SK-N-SH (cell line): ENCODE results near the gene APRT. TPM values are rescaled to one million over a fixed set of nuclear protein-coding genes. Genes with fewer than 3 reads are reported as not detected.

Experiments used
- CTCF ChIA-PET: fragments of 300-600, 350-600 bp; formaldehyde crosslinking; extraction: SDS; loops from one replicate; lab custom pipeline; 2021; lab: Yijun Ruan, JAX
- POLR2A ChIA-PET: fragments of 350-600 bp; sonication (Branson Sonifier 250); formaldehyde crosslinking; extraction: SDS; loops from one replicate; lab custom pipeline; 2020; ENCODE audit warnings: antibody characterized with exemption, inconsistent platforms; lab: Yijun Ruan, JAX
- DNase-seq: peaks from one replicate; pipeline ENCODE4 v3.0.0; 2012
- H2AFZ ChIP-seq: fragments of 200-600 bp; sonication (generic); 2 replicates; pipeline ENCODE4 v1.8.1; 2016; ENCODE audit warnings: antibody characterized with exemption, mild to moderate bottlenecking, low read depth
- H3F3A ChIP-seq: fragments of 200-600 bp; sonication (generic); replicated peaks from 2 replicates; pipeline ENCODE3; 2016; ENCODE audit warnings: antibody characterized with exemption, mild to moderate bottlenecking; ENCODE audit not compliant: insufficient read depth
- H3K27ac ChIP-seq, 2 experiments: fragments of 200-500 bp in 1 of 2; fragments of 200-600 bp in 1 of 2; sonication (Bioruptor generic) in 1 of 2; sonication (generic), shearing (Covaris generic) in 1 of 2; 2 replicates each; pipeline versions ENCODE4 v1.5.1 to v1.6.1; 2014 to 2016; ENCODE audit warnings: low read depth in 2 of 2, inconsistent platforms in 1 of 2, low read length in 1 of 2, mild to moderate bottlenecking in 1 of 2, mixed read lengths in 1 of 2
- H3K27me3 ChIP-seq: fragments of 200-600 bp; sonication (generic), shearing (Covaris generic); 2 replicates; pipeline ENCODE4 v1.6.1; 2016; ENCODE audit warnings: mixed run types; ENCODE audit not compliant: insufficient read depth
- H3K36me3 ChIP-seq, 2 experiments: fragments of 200-500 bp in 1 of 2; fragments of 200-600 bp in 1 of 2; sonication (Bioruptor generic) in 1 of 2; sonication (generic) in 1 of 2; replicated peaks in 1 of 2; 2 replicates each; pipeline versions ENCODE3 to v1.5.1; 2014 to 2016; ENCODE audit warnings: low read length in 1 of 2, mild to moderate bottlenecking in 1 of 2; ENCODE audit not compliant: insufficient read depth in 2 of 2, control insufficient read depth in 1 of 2
- H3K4me1 ChIP-seq, 2 experiments: fragments of 200-500 bp in 1 of 2; fragments of 200-600 bp in 1 of 2; sonication (Bioruptor generic) in 1 of 2; sonication (generic), shearing (Covaris generic) in 1 of 2; 2 replicates each; pipeline versions ENCODE4 v1.5.1 to v1.6.1; 2014 to 2016; ENCODE audit warnings: low read depth in 1 of 2, low read length in 1 of 2, mixed run types in 1 of 2; ENCODE audit not compliant: insufficient read depth in 2 of 2, control insufficient read depth in 1 of 2
- H3K4me2 ChIP-seq: fragments of 200-600 bp; sonication (generic), shearing (Covaris generic); 2 replicates; pipeline ENCODE4 v1.6.1; 2017; ENCODE audit warnings: mixed run types
- H3K4me3 ChIP-seq, 2 experiments: fragments of 200-500 bp in 1 of 2; fragments of 200-600 bp in 1 of 2; sonication (Bioruptor generic) in 1 of 2; sonication (generic), shearing (Covaris generic) in 1 of 2; 2 replicates each; pipeline versions ENCODE4 v1.5.1 to v1.8.1; 2014 to 2016; ENCODE audit warnings: low read depth in 2 of 2, inconsistent platforms in 1 of 2, low read length in 1 of 2, mild to moderate bottlenecking in 1 of 2, mixed read lengths in 1 of 2, moderate library complexity in 1 of 2
- H3K79me2 ChIP-seq: fragments of 200-600 bp; sonication (generic); 2 replicates; pipeline ENCODE4 v1.8.1; 2017; ENCODE audit warnings: mild to moderate bottlenecking; ENCODE audit not compliant: insufficient read depth
- H3K9ac ChIP-seq: fragments of 200-600 bp; sonication (generic); 2 replicates; pipeline ENCODE4 v1.6.1; 2017; ENCODE audit warnings: mixed run types
- H3K9me2 ChIP-seq: fragments of 200-600 bp; sonication (generic); 2 replicates; pipeline ENCODE4 v1.6.1; 2017; ENCODE audit warnings: mixed run types
- H3K9me3 ChIP-seq: fragments of 200-600 bp; sonication (generic); 2 replicates; pipeline ENCODE4 v1.6.1; 2017; ENCODE audit warnings: mixed run types, mild to moderate bottlenecking, moderate library complexity
- H4K20me1 ChIP-seq: fragments of 200-600 bp; sonication (generic); 2 replicates; pipeline ENCODE4 v1.6.1; 2017; ENCODE audit warnings: mild to moderate bottlenecking, mixed run types; ENCODE audit not compliant: insufficient read depth
- CHD2 ChIP-seq: fragments of 150-350 bp; IDR thresholded peaks from 2 replicates; pipeline ENCODE4 v1.6.1; 2018; ENCODE audit warnings: low read length; ENCODE audit not compliant: partially characterized antibody
- ELF1 ChIP-seq: IDR thresholded peaks from 2 replicates; pipeline ENCODE4 v1.4.0; 2012
- FOSL2 ChIP-seq: IDR thresholded peaks from 2 replicates; pipeline ENCODE4 v1.4.0; 2012; ENCODE audit warnings: low read depth, mild to moderate bottlenecking, moderate library complexity, borderline replicate concordance
- FOXM1 ChIP-seq: IDR thresholded peaks from 2 replicates; pipeline ENCODE4 v1.4.0; 2012; ENCODE audit warnings: low read depth, mild to moderate bottlenecking
- GABPA ChIP-seq: IDR thresholded peaks from 2 replicates; pipeline ENCODE4 v1.4.0; 2012; ENCODE audit warnings: low read depth, mild to moderate bottlenecking
- GATA2 ChIP-seq: sonication (generic); formaldehyde crosslinking; IDR thresholded peaks from 2 replicates; pipeline ENCODE4 v1.5.0; 2020; ENCODE audit warnings: mild to moderate bottlenecking, missing genetic modification reagents
- JUND ChIP-seq: IDR thresholded peaks from 2 replicates; pipeline ENCODE4 v1.4.0; 2012
- MEF2A ChIP-seq: IDR thresholded peaks from 2 replicates; pipeline ENCODE4 v1.4.0; 2012; ENCODE audit warnings: low read depth, borderline replicate concordance
- POLR2AphosphoS5 ChIP-seq: IDR thresholded peaks from 2 replicates; pipeline ENCODE4 v1.6.1; 2012; ENCODE audit warnings: low read depth, low read length
- RAD21 ChIP-seq: IDR thresholded peaks from 2 replicates; pipeline ENCODE4 v1.6.1; 2012; ENCODE audit warnings: mild to moderate bottlenecking, low read length
- RFX5 ChIP-seq: IDR thresholded peaks from 2 replicates; pipeline ENCODE4 v1.6.1; 2012; ENCODE audit warnings: mild to moderate bottlenecking, improper control_type of control experiment, low read length
- TAF1 ChIP-seq: IDR thresholded peaks from 2 replicates; pipeline ENCODE4 v1.6.1; 2012; ENCODE audit warnings: low read depth, mild to moderate bottlenecking, low read length, moderate library complexity, borderline replicate concordance
- TCF12 ChIP-seq: IDR thresholded peaks from 2 replicates; pipeline ENCODE4 v1.4.0; 2012
- TEAD4 ChIP-seq: IDR thresholded peaks from 2 replicates; pipeline ENCODE4 v1.4.0; 2012; ENCODE audit warnings: mild to moderate bottlenecking, borderline replicate concordance; ENCODE audit not compliant: insufficient read depth
- WGBS: methylation state at CpG from one replicate; pipeline ENCODE4 v1.1.6; 2017; ENCODE audit warnings: low lambda C conversion rate; 5-methylcytosine and 5-hydroxymethylcytosine counted together
- polyA plus RNA-seq, 3 experiments: library from polyadenylated mRNA; depleted of rRNA; stranded (reverse); fragments of >200 nt; gene quantifications; 2 replicates each; pipeline ENCODE4 v1.2.3, GENCODE V29; 2012
- TF ChIP-seq, protein P1 (sequence below): IDR thresholded peaks from 2 replicates; pipeline ENCODE4 v1.4.0; 2012; ENCODE audit warnings: low read depth
- TF ChIP-seq, protein P2 (sequence below): IDR thresholded peaks from 2 replicates; pipeline ENCODE4 v1.4.0; 2012; ENCODE audit warnings: low read depth, borderline replicate concordance
- TF ChIP-seq, protein P3 (sequence below): IDR thresholded peaks from 2 replicates; pipeline ENCODE4 v1.6.1; 2012; ENCODE audit warnings: mild to moderate bottlenecking, low read depth, low read length, moderate library complexity
- TF ChIP-seq, protein P4 (sequence below): fragments of 200-600 bp; sonication (generic); IDR thresholded peaks from 2 replicates; pipeline ENCODE4 v1.6.1; 2017; ENCODE audit warnings: antibody characterized with exemption, mild to moderate bottlenecking, moderate library complexity
- TF ChIP-seq, protein P5 (sequence below): IDR thresholded peaks from 2 replicates; pipeline ENCODE4 v1.4.0; 2012; ENCODE audit warnings: low read depth, borderline replicate concordance
- TF ChIP-seq, protein P6 (sequence below): fragments of 150-350 bp; IDR thresholded peaks from 2 replicates; pipeline ENCODE4 v1.6.1; 2017; ENCODE audit warnings: antibody characterized with exemption, low read length, low read depth, borderline replicate concordance

The APRT gene
- polyA plus RNA-seq, 1 of the 3 experiments (the other 2 are of a cell fraction): 192 TPM

DNA sequence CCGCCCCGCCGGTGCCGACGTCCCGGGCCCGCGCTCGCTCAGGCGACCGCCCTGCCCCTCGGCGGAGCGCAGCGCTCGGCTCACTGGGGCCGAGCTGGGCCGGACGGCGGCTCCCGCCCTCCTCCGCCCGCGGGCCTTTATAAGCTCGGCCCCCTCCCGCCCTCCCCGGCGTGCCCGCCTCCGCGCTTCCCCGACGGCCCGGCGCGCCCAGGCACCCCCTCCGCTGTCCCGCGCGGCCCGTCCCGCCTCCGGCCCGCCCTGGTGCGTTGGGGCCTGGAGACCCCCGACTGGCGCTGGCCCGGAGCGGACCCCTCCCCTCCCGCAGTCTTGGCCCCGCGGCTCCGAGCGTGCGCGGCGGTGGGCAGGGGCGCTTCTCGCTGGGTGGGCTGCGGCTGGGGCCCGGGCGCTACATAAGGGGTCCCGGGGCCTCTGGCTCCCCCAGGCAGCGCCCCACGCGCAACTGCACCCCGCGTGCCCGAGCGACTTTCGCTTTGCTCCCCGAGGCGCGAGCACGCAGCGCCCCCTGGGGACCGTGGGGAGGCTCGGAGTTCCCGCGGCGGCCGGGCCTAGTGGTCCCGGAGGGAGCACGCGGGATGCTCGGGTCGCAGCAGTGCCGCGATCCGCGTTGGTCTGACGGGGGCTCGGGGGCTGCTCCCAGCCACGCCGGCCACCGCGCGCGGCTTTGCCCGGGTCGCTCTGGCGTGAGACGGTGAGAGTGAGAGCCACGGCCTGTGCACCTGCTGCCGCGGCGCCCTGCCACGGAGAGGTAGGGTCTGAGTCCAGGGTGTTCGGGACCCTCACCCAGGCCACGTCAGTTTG is 26.4 kb downstream of the APRT start, which contains the start of gene PIEZO1 (continued):
- TF ChIP-seq RAD21 (peak; percentile 74), JUND (no peak), TEAD4 (no peak), MEF2A (no peak), POLR2AphosphoS5 (peak; percentile 41; the same call in 1 of the 2 replicates), TAF1 (0 out of 2 replicates have a peak, but pooled peaks have one; percentile 7)
- TF ChIP-seq, protein P1, sequence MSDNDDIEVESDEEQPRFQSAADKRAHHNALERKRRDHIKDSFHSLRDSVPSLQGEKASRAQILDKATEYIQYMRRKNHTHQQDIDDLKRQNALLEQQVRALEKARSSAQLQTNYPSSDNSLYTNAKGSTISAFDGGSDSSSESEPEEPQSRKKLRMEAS: peak; percentile 64; the same call in 1 of the 2 replicates
- TF ChIP-seq, protein P2, sequence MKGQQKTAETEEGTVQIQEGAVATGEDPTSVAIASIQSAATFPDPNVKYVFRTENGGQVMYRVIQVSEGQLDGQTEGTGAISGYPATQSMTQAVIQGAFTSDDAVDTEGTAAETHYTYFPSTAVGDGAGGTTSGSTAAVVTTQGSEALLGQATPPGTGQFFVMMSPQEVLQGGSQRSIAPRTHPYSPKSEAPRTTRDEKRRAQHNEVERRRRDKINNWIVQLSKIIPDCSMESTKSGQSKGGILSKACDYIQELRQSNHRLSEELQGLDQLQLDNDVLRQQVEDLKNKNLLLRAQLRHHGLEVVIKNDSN: no peak
- TF ChIP-seq, all 33 proteins: peak for 8

DNA sequence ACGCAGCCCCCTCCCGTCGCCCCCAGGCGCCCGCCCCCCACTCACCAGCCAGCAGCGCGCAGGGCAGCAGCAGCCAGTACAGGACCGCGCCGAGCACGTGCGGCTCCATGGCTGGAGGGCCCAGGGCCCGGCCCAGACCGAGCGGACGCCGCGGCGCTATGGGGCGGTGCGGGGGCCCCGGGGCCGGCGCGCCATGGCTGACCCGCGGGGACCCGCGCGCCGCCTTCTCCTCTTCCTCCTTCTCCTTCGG is 26.9 kb downstream of the APRT start:
- ChIA-PET POLR2A (no interaction called here), CTCF (interaction anchor here (0.7 to 4.1 kb wide), 4 partner anchors 18 to 1124 kb away, joined by 3 to 31 read pairs (median 6); no protein-coding TSS in a partner anchor)
- peaks cover 55% of the 10 kb centered on the region for H3K79me2 ChIP-seq
- H4K20me1 ChIP-seq: peaks cover 41% of the 10 kb centered on the region
- no peak overlapping the region for H2AFZ ChIP-seq
- peak overlapping the region; percentile 91 for H3K4me2 ChIP-seq
- no peaks in the 10 kb centered on the region for H3K9me3 ChIP-seq
- no peaks in the 10 kb centered on the region for H3K36me3 ChIP-seq
- peaks cover 0 to 41% of the 10 kb centered on the region in 2 experiments; a peak in 3 of 4 replicates for H3K4me1 ChIP-seq
- H3K27ac ChIP-seq: peak overlapping the region in 1 of 2 experiments; percentile 84; a peak in 2 of 4 replicates
- peak overlapping the region; percentile 81 for H3K9ac ChIP-seq
- H3F3A ChIP-seq: peaks cover 20% of the 10 kb centered on the region
- no peaks in the 10 kb centered on the region for H3K27me3 ChIP-seq
- peak overlapping the region; percentile 58 to 76 for H3K4me3 ChIP-seq
- WGBS: 0% methylated on average over 3 of the region's 32 CpGs
- no peak for DNase-seq
- no peaks in the 10 kb centered on the region for H3K9me2 ChIP-seq
- TF ChIP-seq, protein P3, sequence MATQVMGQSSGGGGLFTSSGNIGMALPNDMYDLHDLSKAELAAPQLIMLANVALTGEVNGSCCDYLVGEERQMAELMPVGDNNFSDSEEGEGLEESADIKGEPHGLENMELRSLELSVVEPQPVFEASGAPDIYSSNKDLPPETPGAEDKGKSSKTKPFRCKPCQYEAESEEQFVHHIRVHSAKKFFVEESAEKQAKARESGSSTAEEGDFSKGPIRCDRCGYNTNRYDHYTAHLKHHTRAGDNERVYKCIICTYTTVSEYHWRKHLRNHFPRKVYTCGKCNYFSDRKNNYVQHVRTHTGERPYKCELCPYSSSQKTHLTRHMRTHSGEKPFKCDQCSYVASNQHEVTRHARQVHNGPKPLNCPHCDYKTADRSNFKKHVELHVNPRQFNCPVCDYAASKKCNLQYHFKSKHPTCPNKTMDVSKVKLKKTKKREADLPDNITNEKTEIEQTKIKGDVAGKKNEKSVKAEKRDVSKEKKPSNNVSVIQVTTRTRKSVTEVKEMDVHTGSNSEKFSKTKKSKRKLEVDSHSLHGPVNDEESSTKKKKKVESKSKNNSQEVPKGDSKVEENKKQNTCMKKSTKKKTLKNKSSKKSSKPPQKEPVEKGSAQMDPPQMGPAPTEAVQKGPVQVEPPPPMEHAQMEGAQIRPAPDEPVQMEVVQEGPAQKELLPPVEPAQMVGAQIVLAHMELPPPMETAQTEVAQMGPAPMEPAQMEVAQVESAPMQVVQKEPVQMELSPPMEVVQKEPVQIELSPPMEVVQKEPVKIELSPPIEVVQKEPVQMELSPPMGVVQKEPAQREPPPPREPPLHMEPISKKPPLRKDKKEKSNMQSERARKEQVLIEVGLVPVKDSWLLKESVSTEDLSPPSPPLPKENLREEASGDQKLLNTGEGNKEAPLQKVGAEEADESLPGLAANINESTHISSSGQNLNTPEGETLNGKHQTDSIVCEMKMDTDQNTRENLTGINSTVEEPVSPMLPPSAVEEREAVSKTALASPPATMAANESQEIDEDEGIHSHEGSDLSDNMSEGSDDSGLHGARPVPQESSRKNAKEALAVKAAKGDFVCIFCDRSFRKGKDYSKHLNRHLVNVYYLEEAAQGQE: no peak
- TF ChIP-seq RFX5: no peak
- TF ChIP-seq, protein P4, sequence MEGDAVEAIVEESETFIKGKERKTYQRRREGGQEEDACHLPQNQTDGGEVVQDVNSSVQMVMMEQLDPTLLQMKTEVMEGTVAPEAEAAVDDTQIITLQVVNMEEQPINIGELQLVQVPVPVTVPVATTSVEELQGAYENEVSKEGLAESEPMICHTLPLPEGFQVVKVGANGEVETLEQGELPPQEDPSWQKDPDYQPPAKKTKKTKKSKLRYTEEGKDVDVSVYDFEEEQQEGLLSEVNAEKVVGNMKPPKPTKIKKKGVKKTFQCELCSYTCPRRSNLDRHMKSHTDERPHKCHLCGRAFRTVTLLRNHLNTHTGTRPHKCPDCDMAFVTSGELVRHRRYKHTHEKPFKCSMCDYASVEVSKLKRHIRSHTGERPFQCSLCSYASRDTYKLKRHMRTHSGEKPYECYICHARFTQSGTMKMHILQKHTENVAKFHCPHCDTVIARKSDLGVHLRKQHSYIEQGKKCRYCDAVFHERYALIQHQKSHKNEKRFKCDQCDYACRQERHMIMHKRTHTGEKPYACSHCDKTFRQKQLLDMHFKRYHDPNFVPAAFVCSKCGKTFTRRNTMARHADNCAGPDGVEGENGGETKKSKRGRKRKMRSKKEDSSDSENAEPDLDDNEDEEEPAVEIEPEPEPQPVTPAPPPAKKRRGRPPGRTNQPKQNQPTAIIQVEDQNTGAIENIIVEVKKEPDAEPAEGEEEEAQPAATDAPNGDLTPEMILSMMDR: no peak
- no peak for TF ChIP-seq ELF1
- TF ChIP-seq, protein P5, sequence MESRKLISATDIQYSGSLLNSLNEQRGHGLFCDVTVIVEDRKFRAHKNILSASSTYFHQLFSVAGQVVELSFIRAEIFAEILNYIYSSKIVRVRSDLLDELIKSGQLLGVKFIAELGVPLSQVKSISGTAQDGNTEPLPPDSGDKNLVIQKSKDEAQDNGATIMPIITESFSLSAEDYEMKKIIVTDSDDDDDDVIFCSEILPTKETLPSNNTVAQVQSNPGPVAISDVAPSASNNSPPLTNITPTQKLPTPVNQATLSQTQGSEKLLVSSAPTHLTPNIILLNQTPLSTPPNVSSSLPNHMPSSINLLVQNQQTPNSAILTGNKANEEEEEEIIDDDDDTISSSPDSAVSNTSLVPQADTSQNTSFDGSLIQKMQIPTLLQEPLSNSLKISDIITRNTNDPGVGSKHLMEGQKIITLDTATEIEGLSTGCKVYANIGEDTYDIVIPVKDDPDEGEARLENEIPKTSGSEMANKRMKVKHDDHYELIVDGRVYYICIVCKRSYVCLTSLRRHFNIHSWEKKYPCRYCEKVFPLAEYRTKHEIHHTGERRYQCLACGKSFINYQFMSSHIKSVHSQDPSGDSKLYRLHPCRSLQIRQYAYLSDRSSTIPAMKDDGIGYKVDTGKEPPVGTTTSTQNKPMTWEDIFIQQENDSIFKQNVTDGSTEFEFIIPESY: no peak
- TF ChIP-seq CHD2: no peak
- TF ChIP-seq TAF1: no peak
- TF ChIP-seq, protein P2: no peak
- TF ChIP-seq FOSL2: no peak
- no peak for TF ChIP-seq MEF2A
- no peak for TF ChIP-seq RAD21
- TF ChIP-seq FOXM1: no peak
- no peak for TF ChIP-seq TCF12
- TF ChIP-seq, protein P6, sequence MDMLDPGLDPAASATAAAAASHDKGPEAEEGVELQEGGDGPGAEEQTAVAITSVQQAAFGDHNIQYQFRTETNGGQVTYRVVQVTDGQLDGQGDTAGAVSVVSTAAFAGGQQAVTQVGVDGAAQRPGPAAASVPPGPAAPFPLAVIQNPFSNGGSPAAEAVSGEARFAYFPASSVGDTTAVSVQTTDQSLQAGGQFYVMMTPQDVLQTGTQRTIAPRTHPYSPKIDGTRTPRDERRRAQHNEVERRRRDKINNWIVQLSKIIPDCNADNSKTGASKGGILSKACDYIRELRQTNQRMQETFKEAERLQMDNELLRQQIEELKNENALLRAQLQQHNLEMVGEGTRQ: no peak
- no peak for TF ChIP-seq GABPA
- TF ChIP-seq GATA2: no peak
